Measurements from ENCODE around the gene SORCS3. TPM values are rescaled to one million over a fixed set of nuclear protein-coding genes. Genes with fewer than 3 reads are reported as not detected.

Gene SORCS3
- total RNA-seq, 4 donors from 2014 or later = not detected

- no peaks in the 10 kb centered on the region for H3K4me1 ChIP-seq
- H3K9me3 ChIP-seq = no peaks in the 10 kb centered on the region
- H3K4me3 ChIP-seq = no peak overlapping the region
- H3K27ac ChIP-seq = no peak overlapping the region
- H3K27me3 ChIP-seq = no peaks in the 10 kb centered on the region
- WGBS, 2 donors = 42 to 58% methylated on average over 1 of the region's 1 CpG
- TF ChIP-seq, protein P1, sequence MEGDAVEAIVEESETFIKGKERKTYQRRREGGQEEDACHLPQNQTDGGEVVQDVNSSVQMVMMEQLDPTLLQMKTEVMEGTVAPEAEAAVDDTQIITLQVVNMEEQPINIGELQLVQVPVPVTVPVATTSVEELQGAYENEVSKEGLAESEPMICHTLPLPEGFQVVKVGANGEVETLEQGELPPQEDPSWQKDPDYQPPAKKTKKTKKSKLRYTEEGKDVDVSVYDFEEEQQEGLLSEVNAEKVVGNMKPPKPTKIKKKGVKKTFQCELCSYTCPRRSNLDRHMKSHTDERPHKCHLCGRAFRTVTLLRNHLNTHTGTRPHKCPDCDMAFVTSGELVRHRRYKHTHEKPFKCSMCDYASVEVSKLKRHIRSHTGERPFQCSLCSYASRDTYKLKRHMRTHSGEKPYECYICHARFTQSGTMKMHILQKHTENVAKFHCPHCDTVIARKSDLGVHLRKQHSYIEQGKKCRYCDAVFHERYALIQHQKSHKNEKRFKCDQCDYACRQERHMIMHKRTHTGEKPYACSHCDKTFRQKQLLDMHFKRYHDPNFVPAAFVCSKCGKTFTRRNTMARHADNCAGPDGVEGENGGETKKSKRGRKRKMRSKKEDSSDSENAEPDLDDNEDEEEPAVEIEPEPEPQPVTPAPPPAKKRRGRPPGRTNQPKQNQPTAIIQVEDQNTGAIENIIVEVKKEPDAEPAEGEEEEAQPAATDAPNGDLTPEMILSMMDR (IDR thresholded peaks at IDR 0.05) = no peak
- TF ChIP-seq POLR2A (IDR thresholded peaks at IDR 0.05) = no peak
- intact Hi-C loops (cut with DNase I) = no loop called here
- no peak for DNase-seq
- no peaks in the 10 kb centered on the region for H3K36me3 ChIP-seq
Measured at GRCh38 chr10:105025092-105025491, 384.0 kb downstream of the SORCS3 start.

DNA sequence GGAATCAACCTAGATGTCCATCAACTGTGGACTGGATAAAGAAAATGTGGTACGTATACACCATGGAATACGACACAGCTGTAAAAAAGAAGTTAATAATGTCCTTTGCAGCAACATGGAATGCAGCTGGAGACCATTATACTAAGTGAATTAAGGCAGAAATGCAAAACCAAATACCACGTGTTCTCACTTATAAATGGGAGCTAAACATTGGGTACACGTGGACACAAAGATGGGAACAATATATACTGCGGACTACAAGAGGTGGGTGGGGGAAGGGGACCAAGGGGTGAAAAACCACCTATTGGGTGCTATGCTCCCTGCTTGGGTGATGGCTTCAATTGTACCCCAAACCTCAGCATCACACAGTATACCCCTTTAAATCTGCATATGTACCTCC is 385.5 kb downstream of the SORCS3 start:
- Histone ChIP-seq H3K4me1 (no peaks in the 10 kb centered on the region), H3K4me3 (no peak overlapping the region), H3K27me3 (no peaks in the 10 kb centered on the region), H3K27ac (no peak overlapping the region), H3K36me3 (no peaks in the 10 kb centered on the region), H3K9me3 (no peaks in the 10 kb centered on the region)
- TF ChIP-seq, protein P1 (IDR thresholded peaks at IDR 0.05) = no peak
- TF ChIP-seq POLR2A (IDR thresholded peaks at IDR 0.05) = no peak
- DNase-seq = no peak
- intact Hi-C loops (cut with DNase I) = no loop called here
- 74 to 82% methylated on average over 5 of the region's 5 CpGs for WGBS, 2 donors

DNA sequence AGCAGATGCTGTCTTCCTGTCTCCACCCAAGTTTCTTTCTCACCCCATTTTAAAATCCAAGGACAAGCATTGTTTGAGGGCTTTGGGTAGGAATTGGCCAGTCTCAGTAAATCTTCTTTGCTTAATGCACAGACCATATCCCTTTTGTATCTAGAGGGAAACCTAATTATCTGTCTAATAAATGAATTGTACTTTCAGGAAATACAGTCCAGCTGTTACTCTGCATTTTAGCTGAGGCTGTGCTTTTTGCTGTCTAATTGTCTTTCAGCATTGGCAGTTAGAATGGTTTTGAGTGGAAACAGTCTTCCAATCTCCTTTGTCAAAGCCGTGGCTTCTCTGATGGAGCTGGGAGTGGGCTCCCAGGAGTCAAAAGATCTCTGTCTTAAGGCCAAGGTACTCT is 388.2 kb downstream of the SORCS3 start:
- H3K36me3 ChIP-seq = no peaks in the 10 kb centered on the region
- 57 to 60% methylated on average over 1 of the region's 1 CpG for WGBS, 2 donors
- intact Hi-C loops (cut with DNase I) = no loop called here
- no peaks in the 10 kb centered on the region for H3K9me3 ChIP-seq
- H3K27ac ChIP-seq = no peak overlapping the region
- TF ChIP-seq POLR2A (IDR thresholded peaks at IDR 0.05) = no peak
- TF ChIP-seq, protein P1 (IDR thresholded peaks at IDR 0.05) = no peak
- no peak for DNase-seq
- no peak overlapping the region for H3K4me3 ChIP-seq
- no peaks in the 10 kb centered on the region for H3K4me1 ChIP-seq
- H3K27me3 ChIP-seq = no peaks in the 10 kb centered on the region

GRCh38 chr10:105037022-105037421 is 395.9 kb downstream of the SORCS3 start:
- no peaks in the 10 kb centered on the region for H3K36me3 ChIP-seq
- H3K9me3 ChIP-seq = no peaks in the 10 kb centered on the region
- intact Hi-C loops (cut with DNase I) = no loop called here
- DNase-seq = no peak
- H3K27me3 ChIP-seq = no peaks in the 10 kb centered on the region
- H3K4me3 ChIP-seq = no peak overlapping the region
- H3K4me1 ChIP-seq = no peaks in the 10 kb centered on the region
- H3K27ac ChIP-seq = no peak overlapping the region
- no peak for TF ChIP-seq POLR2A (IDR thresholded peaks at IDR 0.05)
- TF ChIP-seq, protein P1 (IDR thresholded peaks at IDR 0.05) = no peak

GRCh38 chr10:105041956-105042355 is 400.9 kb downstream of the SORCS3 start:
- Histone ChIP-seq H3K36me3 (no peaks in the 10 kb centered on the region), H3K27me3 (no peaks in the 10 kb centered on the region), H3K27ac (no peak overlapping the region), H3K4me1 (no peaks in the 10 kb centered on the region), H3K9me3 (no peaks in the 10 kb centered on the region), H3K4me3 (no peak overlapping the region)
- no peak for TF ChIP-seq POLR2A (IDR thresholded peaks at IDR 0.05)
- TF ChIP-seq, protein P1 (IDR thresholded peaks at IDR 0.05) = no peak
- intact Hi-C loops (cut with DNase I) = no loop called here
- 42 to 69% methylated on average over 1 of the region's 1 CpG for WGBS, 2 donors
- DNase-seq = no peak

All from esophagus squamous epithelium (tissue), 5 donors.